Globus pallidus (tissue), 1 donor: ENCODE data around the gene NMD3.

Source experiments
- DNase-seq: peaks from one replicate; pipeline ENCODE4 v3.0.0-alpha.2; 2015; ENCODE audit warnings: low spot score

Gene NMD3

GRCh38 chr3:161284989-161285388 lies 63.9 kb downstream of the NMD3 start:
- DNase-seq, result no peak

- DNase-seq, result no peak
Observed at GRCh38 chr3:161289174-161289573, 68.1 kb downstream of the NMD3 start.

- DNase-seq, result no peak
Observed at GRCh38 chr3:161291191-161291901, 70.2 kb downstream of the NMD3 start.

GRCh38 chr3:161293381-161293780 lies 72.3 kb downstream of the NMD3 start:
- no peak for DNase-seq

- DNase-seq, result no peak
Observed at GRCh38 chr3:161295325-161295724, 74.2 kb downstream of the NMD3 start.

GRCh38 chr3:161296814-161297213 lies 75.7 kb downstream of the NMD3 start:
- DNase-seq, result no peak
